ENCODE results near the gene SPG7. TPM values are rescaled to one million over a fixed set of nuclear protein-coding genes. Genes with fewer than 3 reads are reported as not detected.

Gene SPG7
- total and polyA plus RNA-seq, 2 experiments from 2014 or later = 108 to 222 TPM

GRCh38 chr16:89498839-89499238 lies 9.4 kb upstream of the SPG7 start:
- H3K9me2 ChIP-seq (replicated peaks; ENCODE audit: insufficient read depth) = no peaks in the 10 kb centered on the region
- no peak for DNase-seq (ENCODE audit: low spot score)
- no peaks in the 10 kb centered on the region for H3K9me3 ChIP-seq (ENCODE audit: low read depth)
- H3K79me2 ChIP-seq = peaks cover 5% of the 10 kb centered on the region
- H3K27ac ChIP-seq = no peak overlapping the region
- no peaks in the 10 kb centered on the region for H3K27me3 ChIP-seq
- no peak overlapping the region for H3K4me2 ChIP-seq
- H2AFZ ChIP-seq = no peak overlapping the region
- WGBS (ENCODE audit: low lambda C conversion rate, missing lambda C conversion rate) = 84% methylated on average over 10 of the region's 10 CpGs
- no peak for TF ChIP-seq CTCF (IDR thresholded peaks at IDR 0.05; ENCODE audit: poor library complexity)
- TF ChIP-seq EZH2phosphoT487 (IDR thresholded peaks at IDR 0.05; ENCODE audit: low read depth, severe bottlenecking, unreplicated experiment) = no peak
- no peak for TF ChIP-seq EZH2 (IDR thresholded peaks at IDR 0.05; ENCODE audit: borderline replicate concordance)
- peaks cover 8% of the 10 kb centered on the region for H3K4me1 ChIP-seq (ENCODE audit: insufficient read depth)
- H3K36me3 ChIP-seq (replicated peaks; ENCODE audit: insufficient read depth, low read depth) = no peaks in the 10 kb centered on the region
- H4K20me1 ChIP-seq (ENCODE audit: insufficient read depth, poor library complexity, severe bottlenecking) = no peaks in the 10 kb centered on the region
- no peak overlapping the region for H3K4me3 ChIP-seq

GRCh38 chr16:89499767-89500166 lies 8.4 kb upstream of the SPG7 start:
- no peaks in the 10 kb centered on the region for H3K27me3 ChIP-seq
- 98% methylated on average over 3 of the region's 3 CpGs for WGBS (ENCODE audit: low lambda C conversion rate, missing lambda C conversion rate)
- no peaks in the 10 kb centered on the region for H3K9me3 ChIP-seq (ENCODE audit: low read depth)
- no peak for DNase-seq (ENCODE audit: low spot score)
- peaks cover 4% of the 10 kb centered on the region for H3K79me2 ChIP-seq
- TF ChIP-seq CTCF (IDR thresholded peaks at IDR 0.05; ENCODE audit: poor library complexity) = no peak
- TF ChIP-seq EZH2phosphoT487 (IDR thresholded peaks at IDR 0.05; ENCODE audit: low read depth, severe bottlenecking, unreplicated experiment) = no peak
- TF ChIP-seq EZH2 (IDR thresholded peaks at IDR 0.05; ENCODE audit: borderline replicate concordance) = no peak
- H3K36me3 ChIP-seq (replicated peaks; ENCODE audit: insufficient read depth, low read depth) = no peaks in the 10 kb centered on the region
- H3K9me2 ChIP-seq (replicated peaks; ENCODE audit: insufficient read depth) = no peaks in the 10 kb centered on the region
- H3K27ac ChIP-seq = no peak overlapping the region
- no peak overlapping the region for H3K4me3 ChIP-seq
- peaks cover 8% of the 10 kb centered on the region for H3K4me1 ChIP-seq (ENCODE audit: insufficient read depth)
- no peak overlapping the region for H3K4me2 ChIP-seq
- no peaks in the 10 kb centered on the region for H4K20me1 ChIP-seq (ENCODE audit: insufficient read depth, poor library complexity, severe bottlenecking)
- H2AFZ ChIP-seq = no peak overlapping the region

GRCh38 chr16:89502081-89502843 lies 5.9 kb upstream of the SPG7 start:
- H3K36me3 ChIP-seq (replicated peaks; ENCODE audit: insufficient read depth, low read depth) = no peaks in the 10 kb centered on the region
- peaks cover 26% of the 10 kb centered on the region for H3K4me1 ChIP-seq (ENCODE audit: insufficient read depth)
- H3K9me2 ChIP-seq (replicated peaks; ENCODE audit: insufficient read depth) = no peaks in the 10 kb centered on the region
- H3K79me2 ChIP-seq = peaks cover 8% of the 10 kb centered on the region
- no peak overlapping the region for H2AFZ ChIP-seq
- no peaks in the 10 kb centered on the region for H3K9me3 ChIP-seq (ENCODE audit: low read depth)
- no peaks in the 10 kb centered on the region for H3K27me3 ChIP-seq
- DNase-seq (ENCODE audit: low spot score) = peak; percentile 86
- TF ChIP-seq EZH2 (IDR thresholded peaks at IDR 0.05; ENCODE audit: borderline replicate concordance) (no peak), CTCF (IDR thresholded peaks at IDR 0.05; ENCODE audit: poor library complexity) (peak; percentile 8), EZH2phosphoT487 (IDR thresholded peaks at IDR 0.05; ENCODE audit: low read depth, severe bottlenecking, unreplicated experiment) (no peak)
- peak overlapping the region; percentile 81 for H3K27ac ChIP-seq
- WGBS (ENCODE audit: low lambda C conversion rate, missing lambda C conversion rate) = 53% methylated on average over 21 of the region's 21 CpGs
- peak overlapping the region; percentile 7 for H3K4me2 ChIP-seq
- no peak overlapping the region for H3K4me3 ChIP-seq
- H4K20me1 ChIP-seq (ENCODE audit: insufficient read depth, poor library complexity, severe bottlenecking) = no peaks in the 10 kb centered on the region

All from hepatocyte (in vitro differentiated cells).